AG04449 (cell line): ENCODE results near the gene HYI.

Experiments
- CTCF ChIA-PET: fragments of 350-600 bp; formaldehyde crosslinking; extraction: SDS; loops from one replicate; lab custom pipeline; 2021; ENCODE audit warnings: antibody characterized with exemption; lab: Yijun Ruan, JAX
- POLR2A ChIA-PET: fragments of 400-600, 350-600 bp; formaldehyde crosslinking; extraction: SDS; loops from one replicate; lab custom pipeline; 2020; ENCODE audit warnings: antibody characterized with exemption, inconsistent platforms; lab: Yijun Ruan, JAX
- DNase-seq: peaks from one replicate; pipeline ENCODE4 v3.0.0-alpha.2; 2010; ENCODE audit warnings: low read depth, low spot score
- H3K4me3 ChIP-seq: 2 replicates; pipeline ENCODE4 v1.5.1; 2011; ENCODE audit warnings: low read depth, mild to moderate bottlenecking, control low read depth, low read length
- TF ChIP-seq, protein P1 (sequence below): IDR thresholded peaks from one replicate; pipeline ENCODE4 v1.5.1; 2011; ENCODE audit warnings: mild to moderate bottlenecking, moderate library complexity, low read length, control low read depth, inconsistent platforms; ENCODE audit not compliant: insufficient read depth; ENCODE audit errors: missing control alignments

HYI gene

GRCh38 chr1:43442756-43443155 lies 11.0 kb downstream of the HYI start:
- ChIA-PET POLR2A (no interaction called here), CTCF (interaction anchor here (1.0 to 3.7 kb wide), 2 partner anchors 214 to 216 kb away, joined by 3 to 14 read pairs; no protein-coding TSS in a partner anchor)
- H3K4me3 ChIP-seq, result no peak overlapping the region
- DNase-seq, result no peak
- TF ChIP-seq, protein P1, sequence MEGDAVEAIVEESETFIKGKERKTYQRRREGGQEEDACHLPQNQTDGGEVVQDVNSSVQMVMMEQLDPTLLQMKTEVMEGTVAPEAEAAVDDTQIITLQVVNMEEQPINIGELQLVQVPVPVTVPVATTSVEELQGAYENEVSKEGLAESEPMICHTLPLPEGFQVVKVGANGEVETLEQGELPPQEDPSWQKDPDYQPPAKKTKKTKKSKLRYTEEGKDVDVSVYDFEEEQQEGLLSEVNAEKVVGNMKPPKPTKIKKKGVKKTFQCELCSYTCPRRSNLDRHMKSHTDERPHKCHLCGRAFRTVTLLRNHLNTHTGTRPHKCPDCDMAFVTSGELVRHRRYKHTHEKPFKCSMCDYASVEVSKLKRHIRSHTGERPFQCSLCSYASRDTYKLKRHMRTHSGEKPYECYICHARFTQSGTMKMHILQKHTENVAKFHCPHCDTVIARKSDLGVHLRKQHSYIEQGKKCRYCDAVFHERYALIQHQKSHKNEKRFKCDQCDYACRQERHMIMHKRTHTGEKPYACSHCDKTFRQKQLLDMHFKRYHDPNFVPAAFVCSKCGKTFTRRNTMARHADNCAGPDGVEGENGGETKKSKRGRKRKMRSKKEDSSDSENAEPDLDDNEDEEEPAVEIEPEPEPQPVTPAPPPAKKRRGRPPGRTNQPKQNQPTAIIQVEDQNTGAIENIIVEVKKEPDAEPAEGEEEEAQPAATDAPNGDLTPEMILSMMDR, result no peak

DNA sequence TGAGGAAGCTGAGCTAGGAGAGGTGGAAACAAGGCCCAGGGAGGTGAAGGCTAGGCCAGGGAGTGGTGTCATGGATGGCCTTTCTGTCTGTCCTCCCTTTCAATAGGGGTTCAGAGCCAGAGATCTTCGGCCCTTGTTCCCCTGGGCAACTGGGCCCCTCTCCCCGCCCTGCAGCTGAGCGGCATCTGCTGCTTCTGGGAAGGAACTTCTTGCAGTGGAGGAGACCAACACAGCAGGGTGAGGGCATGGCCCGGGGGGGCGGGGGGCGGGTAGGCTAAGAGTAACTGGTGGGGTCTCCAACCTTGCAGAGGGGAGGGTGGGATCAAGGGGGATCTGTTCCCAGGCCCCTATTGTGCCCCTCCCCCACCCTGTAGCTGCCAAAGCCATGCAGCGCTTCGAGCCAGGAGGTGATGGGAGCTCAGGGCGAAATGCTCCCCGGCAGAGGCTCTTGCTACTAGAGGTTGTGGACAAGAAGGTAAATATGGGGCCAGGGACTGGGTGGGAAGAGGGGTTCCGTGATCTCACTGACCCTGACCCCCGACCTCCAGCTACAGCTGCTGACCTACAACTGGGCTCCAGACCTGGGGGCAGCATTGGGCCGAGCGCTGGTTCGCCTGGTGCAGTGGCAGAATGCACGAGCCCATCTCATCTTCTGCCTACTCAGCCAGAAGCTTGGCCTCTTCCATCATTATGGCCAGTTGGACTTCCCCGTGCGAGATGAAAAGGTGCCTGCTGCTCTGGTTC lies 11.7 kb downstream of the HYI start:
- no peak for DNase-seq
- H3K4me3 ChIP-seq, result no peak overlapping the region
- TF ChIP-seq, protein P1, result no peak
- CTCF ChIA-PET, result interaction anchor here (3.7 kb wide), 1 partner anchor 215 kb away, joined by 14 read pairs; no protein-coding TSS in a partner anchor
- POLR2A ChIA-PET, result interaction anchor here (2.0 kb wide), 1 partner anchor 12 kb away, joined by 5 read pairs; no protein-coding TSS in a partner anchor

GRCh38 chr1:43441166-43441893 lies 12.4 kb downstream of the HYI start:
- TF ChIP-seq, protein P1, result no peak
- ChIA-PET POLR2A (interaction anchor here (1.9 to 2.0 kb wide), 2 partner anchors 11 to 13 kb away, joined by 5 read pairs; no protein-coding TSS in a partner anchor), CTCF (interaction anchor here (3.7 kb wide), 1 partner anchor 215 kb away, joined by 14 read pairs; no protein-coding TSS in a partner anchor)
- no peak for DNase-seq
- H3K4me3 ChIP-seq, result no peak overlapping the region

DNA sequence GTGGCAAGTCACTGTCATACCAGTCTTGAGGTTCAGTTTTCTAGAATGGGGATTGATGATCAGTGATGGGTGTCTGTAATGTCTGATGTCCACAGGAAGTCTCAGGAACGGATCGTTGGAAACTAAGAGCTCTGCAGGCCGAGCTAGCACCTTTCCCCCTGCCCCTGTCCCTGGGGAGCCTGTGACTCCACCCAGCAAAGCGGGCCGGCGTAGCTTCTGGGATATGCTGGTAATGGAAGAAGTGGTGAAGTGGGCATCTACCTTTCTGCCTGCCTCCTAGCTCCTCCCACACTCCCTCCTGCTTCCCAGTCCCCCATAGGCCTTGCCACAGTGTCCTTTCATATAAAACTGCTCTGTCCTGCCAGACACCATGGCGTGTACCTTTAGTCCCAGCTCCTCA lies 13.4 kb downstream of the HYI start:
- DNase-seq, result no peak
- CTCF ChIA-PET, result interaction anchor here (0.7 to 3.7 kb wide), 2 partner anchors 201 to 214 kb away, joined by 3 to 14 read pairs; no protein-coding TSS in a partner anchor
- POLR2A ChIA-PET, result interaction anchor here (1.0 to 2.0 kb wide), 3 partner anchors 12 to 14 kb away, joined by 3 to 5 read pairs (median 5); no protein-coding TSS in a partner anchor
- no peak overlapping the region for H3K4me3 ChIP-seq
- TF ChIP-seq, protein P1, result no peak

- DNase-seq, result no peak
- no peak overlapping the region for H3K4me3 ChIP-seq
- TF ChIP-seq, protein P1, result no peak
- POLR2A ChIA-PET, result interaction anchor here (1.0 to 1.9 kb wide), 2 partner anchors 11 to 12 kb away, joined by 3 to 5 read pairs; no protein-coding TSS in a partner anchor
- CTCF ChIA-PET, result interaction anchor here (0.7 to 3.7 kb wide), 3 partner anchors 9 to 213 kb away, joined by 3 to 14 read pairs (median 3); no protein-coding TSS in a partner anchor
Measured at GRCh38 chr1:43439781-43440180, 13.9 kb downstream of the HYI start.
